Smooth muscle cell (in vitro differentiated cells): ENCODE results near the gene CYP26B1. TPM values are rescaled to one million over a fixed set of nuclear protein-coding genes. Genes with fewer than 3 reads are reported as not detected.
"Not testable (repeated sequence)": the region's sequence is repeated elsewhere in the genome, so short reads cannot be mapped to it uniquely, and the experiment has no call there.

Experiments
- DNase-seq: peaks from one replicate; lab custom pipeline; 2025; ENCODE audit not compliant: unreplicated experiment; lab: John Stamatoyannopoulos, UW
- H2AFZ ChIP-seq: fragments of 200-600 bp; sonication (generic); 2 replicates; pipeline ENCODE4 v1.6.0; 2016; ENCODE audit warnings: antibody characterized with exemption, low read depth, mild to moderate bottlenecking
- H3F3A ChIP-seq: fragments of 200-600 bp; sonication (generic); 2 replicates; pipeline ENCODE4 v1.6.0; 2017; ENCODE audit warnings: antibody characterized with exemption, low read depth
- H3K27ac ChIP-seq: fragments of 200-600 bp; sonication (generic); 2 replicates; pipeline ENCODE4 v1.5.1; 2016; ENCODE audit warnings: low read depth, mild to moderate bottlenecking
- H3K27me3 ChIP-seq: fragments of 200-600 bp; sonication (generic); 2 replicates; pipeline ENCODE4 v1.6.1; 2016; ENCODE audit warnings: low read depth, mild to moderate bottlenecking
- H3K36me3 ChIP-seq: fragments of 200-600 bp; sonication (generic); 2 replicates; pipeline ENCODE4 v1.5.1; 2016; ENCODE audit warnings: low read depth
- H3K4me1 ChIP-seq: fragments of 200-600 bp; sonication (generic); 2 replicates; pipeline ENCODE4 v1.5.1; 2016; ENCODE audit warnings: low read depth
- H3K4me2 ChIP-seq: fragments of 200-600 bp; sonication (generic); 2 replicates; pipeline ENCODE4 v1.6.0; 2016; ENCODE audit warnings: mild to moderate bottlenecking
- H3K4me3 ChIP-seq: fragments of 200-600 bp; sonication (generic); 2 replicates; pipeline ENCODE4 v1.5.1; 2016; ENCODE audit warnings: mild to moderate bottlenecking
- H3K79me2 ChIP-seq: fragments of 200-600 bp; sonication (generic); 2 replicates; pipeline ENCODE4 v1.6.0; 2016; ENCODE audit warnings: low read depth, mild to moderate bottlenecking
- H3K9ac ChIP-seq: fragments of 200-600 bp; sonication (generic); 2 replicates; pipeline ENCODE4 v1.6.0; 2016; ENCODE audit warnings: low read depth
- H3K9me3 ChIP-seq: fragments of 200-600 bp; sonication (generic); replicated peaks from 2 replicates; pipeline ENCODE4 v1.5.1; 2016; ENCODE audit warnings: low read depth
- H4K20me1 ChIP-seq: fragments of 200-600 bp; sonication (generic); 2 replicates; pipeline ENCODE4 v1.6.0; 2016; ENCODE audit warnings: low read depth
- WGBS: methylation state at CpG from one replicate; pipeline ENCODE4 v1.1.7; 2016; ENCODE audit warnings: low lambda C conversion rate; 5-methylcytosine and 5-hydroxymethylcytosine counted together
- polyA plus RNA-seq: library from polyadenylated mRNA; unstranded; fragments of >200 nt; fragmentation: Nextera tagmentation; extraction: Ambion mirVana; gene quantifications from 2 replicates; pipeline ENCODE4 v1.2.1, GENCODE V29; 2016
- total RNA-seq: library from RNA; depleted of rRNA; stranded (reverse); fragments of >200 nt; gene quantifications from 2 replicates; pipeline ENCODE4 v1.2.3, GENCODE V29; 2014
- TF ChIP-seq, protein P1 (sequence below): fragments of 200-600 bp; sonication (generic); IDR thresholded peaks from 2 replicates; pipeline ENCODE4 v1.5.1; 2017; ENCODE audit warnings: borderline replicate concordance, mild to moderate bottlenecking, antibody characterized with exemption; ENCODE audit not compliant: insufficient read depth, poor library complexity, severe bottlenecking

Gene CYP26B1
- total and polyA plus RNA-seq, 2 experiments from 2014 or later = 0.48 to 1.1 TPM

DNA sequence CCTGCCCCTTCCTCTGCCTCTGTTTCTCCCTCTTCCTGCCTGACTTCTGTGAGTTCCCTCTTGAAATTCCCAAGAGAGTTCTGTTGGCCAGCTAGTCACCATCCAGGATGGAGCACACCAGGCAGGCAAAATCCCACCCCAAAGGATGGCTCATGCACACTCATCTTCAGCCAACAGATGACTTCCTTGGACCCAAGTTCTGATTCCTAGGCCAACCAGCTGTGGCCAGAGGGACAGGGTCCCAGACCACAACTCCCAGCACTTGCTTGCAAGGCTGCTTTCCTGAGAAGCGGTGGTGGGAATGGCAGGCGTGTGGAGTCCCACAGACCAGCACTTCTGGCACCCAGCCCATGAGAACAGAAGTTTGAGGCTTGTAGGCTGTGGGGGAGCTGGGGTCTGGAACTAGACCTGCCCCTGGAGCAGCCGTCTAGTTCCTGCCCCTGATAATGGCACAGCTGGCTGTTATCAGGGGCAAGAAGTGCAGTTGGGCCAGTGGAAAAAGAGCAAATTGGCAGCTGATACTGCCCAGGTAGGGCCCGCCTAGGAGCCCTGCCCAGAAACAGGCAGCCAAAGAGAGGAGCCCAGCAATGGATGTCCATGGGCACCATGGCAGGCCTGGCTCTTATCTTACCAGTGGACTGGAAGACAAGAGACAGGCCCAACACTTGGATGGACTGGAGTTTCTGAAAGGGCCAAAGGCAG, 56.7 kb downstream of the CYP26B1 start:
- H3K4me1 ChIP-seq = no peaks in the 10 kb centered on the region
- WGBS = 96% methylated on average over 4 of the region's 4 CpGs

GRCh38 chr2:72090271-72090720, 57.4 kb downstream of the CYP26B1 start:
- TF ChIP-seq, protein P1, sequence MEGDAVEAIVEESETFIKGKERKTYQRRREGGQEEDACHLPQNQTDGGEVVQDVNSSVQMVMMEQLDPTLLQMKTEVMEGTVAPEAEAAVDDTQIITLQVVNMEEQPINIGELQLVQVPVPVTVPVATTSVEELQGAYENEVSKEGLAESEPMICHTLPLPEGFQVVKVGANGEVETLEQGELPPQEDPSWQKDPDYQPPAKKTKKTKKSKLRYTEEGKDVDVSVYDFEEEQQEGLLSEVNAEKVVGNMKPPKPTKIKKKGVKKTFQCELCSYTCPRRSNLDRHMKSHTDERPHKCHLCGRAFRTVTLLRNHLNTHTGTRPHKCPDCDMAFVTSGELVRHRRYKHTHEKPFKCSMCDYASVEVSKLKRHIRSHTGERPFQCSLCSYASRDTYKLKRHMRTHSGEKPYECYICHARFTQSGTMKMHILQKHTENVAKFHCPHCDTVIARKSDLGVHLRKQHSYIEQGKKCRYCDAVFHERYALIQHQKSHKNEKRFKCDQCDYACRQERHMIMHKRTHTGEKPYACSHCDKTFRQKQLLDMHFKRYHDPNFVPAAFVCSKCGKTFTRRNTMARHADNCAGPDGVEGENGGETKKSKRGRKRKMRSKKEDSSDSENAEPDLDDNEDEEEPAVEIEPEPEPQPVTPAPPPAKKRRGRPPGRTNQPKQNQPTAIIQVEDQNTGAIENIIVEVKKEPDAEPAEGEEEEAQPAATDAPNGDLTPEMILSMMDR = no peak
- 92% methylated on average over 8 of the region's 8 CpGs for WGBS

More for the DNA sequence above, 56.7 kb downstream of the CYP26B1 start:
- Histone ChIP-seq H4K20me1 (no peaks in the 10 kb centered on the region), H3K4me2 (no peak overlapping the region), H3K4me3 (no peak overlapping the region), H3K36me3 (no peaks in the 10 kb centered on the region), H3K79me2 (no peaks in the 10 kb centered on the region), H3K27me3 (peaks cover 2% of the 10 kb centered on the region), H2AFZ (no peak overlapping the region), H3K9ac (no peak overlapping the region), H3F3A (no peaks in the 10 kb centered on the region), H3K9me3 (no peaks in the 10 kb centered on the region), H3K27ac (no peak overlapping the region)
- TF ChIP-seq, protein P1 = no peak
- DNase-seq = no peak

DNA sequence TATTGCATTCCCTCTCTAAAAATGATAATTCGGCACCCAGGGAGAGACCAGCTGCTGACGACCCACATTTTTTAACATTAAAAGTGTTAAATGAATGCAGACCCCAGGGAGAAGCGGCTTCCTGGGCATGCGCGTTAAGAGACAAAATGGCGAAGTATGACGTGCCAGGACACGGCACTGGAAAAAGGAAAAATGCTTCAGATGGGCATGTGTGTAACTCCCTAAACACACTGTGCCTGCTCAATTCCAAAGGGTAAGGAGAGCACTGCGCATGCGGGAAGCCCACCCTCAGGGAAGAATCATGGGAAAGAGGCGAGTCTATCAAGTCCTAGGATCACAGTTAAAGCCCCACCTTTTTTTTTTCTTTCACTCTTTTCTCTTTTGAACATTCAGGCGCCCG, 58.1 kb downstream of the CYP26B1 start:
- H3K4me1 ChIP-seq = no peaks in the 10 kb centered on the region
- no peak overlapping the region for H3K4me3 ChIP-seq
- H3K79me2 ChIP-seq = no peaks in the 10 kb centered on the region
- H3K27me3 ChIP-seq = no peaks in the 10 kb centered on the region
- H3K4me2 ChIP-seq = no peak overlapping the region
- H3K36me3 ChIP-seq = no peaks in the 10 kb centered on the region
- no peaks in the 10 kb centered on the region for H3K9me3 ChIP-seq
- TF ChIP-seq, protein P1 = no peak
- 93% methylated on average over 13 of the region's 13 CpGs for WGBS
- no peak overlapping the region for H3K9ac ChIP-seq
- H3F3A ChIP-seq = no peaks in the 10 kb centered on the region
- H3K27ac ChIP-seq = no peak overlapping the region
- DNase-seq = no peak
- no peak overlapping the region for H2AFZ ChIP-seq
- no peaks in the 10 kb centered on the region for H4K20me1 ChIP-seq

More at GRCh38 chr2:72090271-72090720, 57.4 kb downstream of the CYP26B1 start:
- H3K36me3 ChIP-seq = no peaks in the 10 kb centered on the region
- no peak overlapping the region for H3K4me2 ChIP-seq
- no peaks in the 10 kb centered on the region for H3K4me1 ChIP-seq
- H3K9me3 ChIP-seq = no peaks in the 10 kb centered on the region
- DNase-seq = no peak
- no peak overlapping the region for H2AFZ ChIP-seq
- H3K79me2 ChIP-seq = no peaks in the 10 kb centered on the region
- H3F3A ChIP-seq = no peaks in the 10 kb centered on the region
- no peak overlapping the region for H3K27ac ChIP-seq
- no peak overlapping the region for H3K9ac ChIP-seq
- no peaks in the 10 kb centered on the region for H3K27me3 ChIP-seq
- no peaks in the 10 kb centered on the region for H4K20me1 ChIP-seq
- no peak overlapping the region for H3K4me3 ChIP-seq

DNA sequence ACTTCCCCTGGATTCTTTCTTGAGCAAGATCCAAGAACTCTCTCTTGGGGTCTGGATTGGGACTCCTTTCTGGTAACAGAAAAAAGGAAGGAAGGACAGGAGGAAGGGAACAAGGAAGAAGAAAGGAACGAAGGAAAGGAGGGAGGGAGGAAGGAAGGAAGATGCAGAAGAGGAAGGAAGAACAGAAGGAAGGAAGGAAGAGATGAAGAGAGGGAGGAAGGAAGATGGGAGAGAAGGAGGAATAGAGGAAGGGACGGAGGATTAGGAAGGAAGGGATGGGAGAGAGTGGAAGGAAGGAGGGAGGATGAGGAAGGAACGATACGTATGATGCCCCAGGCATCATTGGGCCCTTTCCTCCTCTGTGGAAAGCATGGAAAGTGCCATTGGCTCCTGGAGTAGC, 58.6 kb downstream of the CYP26B1 start:
- WGBS = 93% methylated on average over 4 of the region's 4 CpGs
- H2AFZ ChIP-seq = no peak overlapping the region
- TF ChIP-seq, protein P1 = no peak

GRCh38 chr2:72086871-72087633, 60.6 kb downstream of the CYP26B1 start:
- WGBS = 88% methylated on average over 25 of the region's 41 CpGs
- not testable (repeated sequence) for H3K4me3 ChIP-seq, H3K27me3 ChIP-seq

More for the DNA sequence above, 58.6 kb downstream of the CYP26B1 start:
- H3K4me2 ChIP-seq = no peak overlapping the region
- H3K4me1 ChIP-seq = no peaks in the 10 kb centered on the region
- no peaks in the 10 kb centered on the region for H3K9me3 ChIP-seq
- no peaks in the 10 kb centered on the region for H3K36me3 ChIP-seq
- DNase-seq = no peak
- no peaks in the 10 kb centered on the region for H3F3A ChIP-seq
- no peaks in the 10 kb centered on the region for H3K27me3 ChIP-seq
- no peak overlapping the region for H3K4me3 ChIP-seq
- H4K20me1 ChIP-seq = no peaks in the 10 kb centered on the region
- no peaks in the 10 kb centered on the region for H3K79me2 ChIP-seq
- no peak overlapping the region for H3K9ac ChIP-seq
- H3K27ac ChIP-seq = no peak overlapping the region

More at GRCh38 chr2:72086871-72087633, 60.6 kb downstream of the CYP26B1 start:
- not testable (repeated sequence) for H3K9me3 ChIP-seq, H3K27ac ChIP-seq, H2AFZ ChIP-seq, H3K79me2 ChIP-seq, H3K4me1 ChIP-seq, H3K36me3 ChIP-seq, DNase-seq, H3K9ac ChIP-seq, H3F3A ChIP-seq, H3K4me2 ChIP-seq, H4K20me1 ChIP-seq
